ENCODE measurements around the gene SHLD1.

Gene SHLD1

DNA sequence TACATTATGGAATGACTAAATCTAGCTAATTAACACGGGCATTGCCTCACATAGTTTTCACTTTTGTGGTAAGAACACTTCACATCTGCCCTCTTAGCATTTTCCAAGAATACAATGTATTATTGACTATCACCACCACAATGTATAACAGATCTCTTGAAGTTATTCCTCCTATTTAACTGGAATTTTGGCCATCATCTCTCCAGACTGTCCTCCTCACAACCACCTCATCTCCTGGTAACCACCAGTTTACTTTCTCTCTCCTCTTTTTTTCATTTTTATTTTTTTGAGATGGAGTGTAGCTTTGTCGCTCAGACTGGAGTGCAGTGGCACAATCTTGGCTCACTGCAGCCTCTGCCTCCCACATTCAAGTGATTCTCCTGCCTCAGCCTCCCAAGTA is 8.2 kb upstream of the SHLD1 start:
- TF ChIP-seq EZH2phosphoT487 (conservative IDR thresholded peaks at IDR 0.05; ENCODE audit: low read length) (no peak), CTCF (IDR thresholded peaks at IDR 0.05; ENCODE audit: insufficient read depth, low read length, poor library complexity, severe bottlenecking) (no peak)
- Histone ChIP-seq H3K79me2 (ENCODE audit: insufficient read depth, low read length) (no peaks in the 10 kb centered on the region), H3F3A (ENCODE audit: insufficient read depth) (0 out of 2 replicates have a peak, but pooled peaks cover 1% of the 10 kb centered on the region), H3K4me2 (ENCODE audit: low read depth, low read length, poor library complexity, severe bottlenecking) (no peak overlapping the region), H3K36me3 (ENCODE audit: low read length) (no peaks in the 10 kb centered on the region), H3K9me2 (replicated peaks; ENCODE audit: insufficient read depth, low read length) (no peaks in the 10 kb centered on the region), H2AFZ (ENCODE audit: low read depth, low read length, severe bottlenecking) (no peak overlapping the region), H4K20me1 (ENCODE audit: low read depth, low read length) (no peaks in the 10 kb centered on the region), H3K4me3 (ENCODE audit: insufficient read depth, low read length, poor library complexity, severe bottlenecking) (no peak overlapping the region), H3K9me3 (ENCODE audit: insufficient read depth, low read length) (no peaks in the 10 kb centered on the region), H3K9ac (ENCODE audit: low read length) (no peak overlapping the region), H3K27me3 (ENCODE audit: low read length) (no peaks in the 10 kb centered on the region), H3K27ac (ENCODE audit: low read depth, low read length) (no peak overlapping the region)

GRCh38 chr20:5745416-5746030 is 4.7 kb upstream of the SHLD1 start:
- Histone ChIP-seq H3F3A (ENCODE audit: insufficient read depth) (0 out of 2 replicates have a peak, but pooled peaks cover 7% of the 10 kb centered on the region), H3K27ac (ENCODE audit: low read depth, low read length) (no peak overlapping the region)
- TF ChIP-seq CTCF (IDR thresholded peaks at IDR 0.05; ENCODE audit: insufficient read depth, low read length, poor library complexity, severe bottlenecking) (no peak), EZH2phosphoT487 (conservative IDR thresholded peaks at IDR 0.05; ENCODE audit: low read length) (no peak)

DNA sequence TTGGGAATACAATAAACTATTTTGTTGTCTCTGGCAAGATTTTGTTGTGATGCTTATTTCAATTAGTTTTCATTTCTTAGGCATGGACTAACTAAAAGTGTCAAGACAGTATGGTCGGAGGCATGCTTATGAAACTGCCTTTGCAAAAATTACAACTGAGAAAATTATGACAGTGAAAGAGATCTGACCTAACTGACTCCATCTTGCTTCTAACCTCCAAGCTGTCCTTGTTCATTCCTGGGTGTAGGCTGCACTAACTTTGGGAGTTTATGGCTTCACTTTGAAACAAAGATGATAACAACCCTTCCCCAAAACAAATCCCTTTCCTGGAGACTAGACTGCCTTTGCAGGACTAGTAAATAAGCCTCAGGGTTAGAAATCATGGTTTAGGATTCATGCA is 4.1 kb upstream of the SHLD1 start:
- Histone ChIP-seq H3K27me3 (ENCODE audit: low read length) (no peaks in the 10 kb centered on the region), H3K9me2 (replicated peaks; ENCODE audit: insufficient read depth, low read length) (no peaks in the 10 kb centered on the region), H3K36me3 (ENCODE audit: low read length) (no peaks in the 10 kb centered on the region), H2AFZ (ENCODE audit: low read depth, low read length, severe bottlenecking) (no peak overlapping the region), H4K20me1 (ENCODE audit: low read depth, low read length) (no peaks in the 10 kb centered on the region), H3K79me2 (ENCODE audit: insufficient read depth, low read length) (peaks cover 7% of the 10 kb centered on the region), H3K4me3 (ENCODE audit: insufficient read depth, low read length, poor library complexity, severe bottlenecking) (no peak overlapping the region), H3K9me3 (ENCODE audit: insufficient read depth, low read length) (no peaks in the 10 kb centered on the region), H3K4me2 (ENCODE audit: low read depth, low read length, poor library complexity, severe bottlenecking) (no peak overlapping the region), H3K9ac (ENCODE audit: low read length) (no peak overlapping the region), H3K27ac (ENCODE audit: low read depth, low read length) (no peak overlapping the region), H3F3A (ENCODE audit: insufficient read depth) (0 out of 2 replicates have a peak, but pooled peaks cover 7% of the 10 kb centered on the region)
- no peak for TF ChIP-seq CTCF (IDR thresholded peaks at IDR 0.05; ENCODE audit: insufficient read depth, low read length, poor library complexity, severe bottlenecking)
- no peak for TF ChIP-seq EZH2phosphoT487 (conservative IDR thresholded peaks at IDR 0.05; ENCODE audit: low read length)

More at GRCh38 chr20:5745416-5746030, 4.7 kb upstream of the SHLD1 start:
- no peaks in the 10 kb centered on the region for H4K20me1 ChIP-seq (ENCODE audit: low read depth, low read length)
- no peak overlapping the region for H3K4me2 ChIP-seq (ENCODE audit: low read depth, low read length, poor library complexity, severe bottlenecking)
- H3K9ac ChIP-seq (ENCODE audit: low read length): no peak overlapping the region
- no peaks in the 10 kb centered on the region for H3K27me3 ChIP-seq (ENCODE audit: low read length)
- H3K9me2 ChIP-seq (replicated peaks; ENCODE audit: insufficient read depth, low read length): no peaks in the 10 kb centered on the region
- H3K79me2 ChIP-seq (ENCODE audit: insufficient read depth, low read length): peaks cover 2% of the 10 kb centered on the region
- no peak overlapping the region for H3K4me3 ChIP-seq (ENCODE audit: insufficient read depth, low read length, poor library complexity, severe bottlenecking)
- no peaks in the 10 kb centered on the region for H3K36me3 ChIP-seq (ENCODE audit: low read length)
- H2AFZ ChIP-seq (ENCODE audit: low read depth, low read length, severe bottlenecking): no peak overlapping the region
- H3K9me3 ChIP-seq (ENCODE audit: insufficient read depth, low read length): no peaks in the 10 kb centered on the region
